ENCODE measurements around the gene UBTD2.

GRCh38 chr5:172293054-172293744 lies 9.6 kb upstream of the UBTD2 start:
- TF ChIP-seq CREM (CRISPR knock-in tag; IDR thresholded peaks at IDR 0.05) (no peak), CTCF (IDR thresholded peaks at IDR 0.05) (no peak; the same call in 1 of the 2 replicates), NFYB (CRISPR knock-in tag; conservative IDR thresholded peaks at IDR 0.05; ENCODE audit: low read depth) (no peak), ESRRA (CRISPR knock-in tag; IDR thresholded peaks at IDR 0.05; ENCODE audit: borderline replicate concordance) (no peak), NFE2L1 (CRISPR knock-in tag; IDR thresholded peaks at IDR 0.05) (no peak), MLX (CRISPR knock-in tag; IDR thresholded peaks at IDR 0.05) (no peak), ZNF138 (CRISPR knock-in tag; conservative IDR thresholded peaks at IDR 0.05) (no peak), ZBTB43 (CRISPR knock-in tag; IDR thresholded peaks at IDR 0.05) (no peak), ZNF263 (CRISPR knock-in tag; IDR thresholded peaks at IDR 0.05; ENCODE audit: low read depth) (no peak), SOX15 (CRISPR knock-in tag; IDR thresholded peaks at IDR 0.05) (no peak), PRDM15 (CRISPR knock-in tag; IDR thresholded peaks at IDR 0.05) (no peak), MAX (CRISPR knock-in tag; IDR thresholded peaks at IDR 0.05) (no peak), ATF6 (CRISPR knock-in tag; IDR thresholded peaks at IDR 0.05) (no peak), MXD4 (CRISPR knock-in tag; IDR thresholded peaks at IDR 0.05; ENCODE audit: borderline replicate concordance) (no peak)

Measured in WTC11 (cell line).